NCI-H1694 (cell line): Measurements from ENCODE around the gene PHKB.
"Not testable (repeated sequence)": the region's sequence is repeated elsewhere in the genome, so short reads cannot be mapped to it uniquely, and the experiment has no call there.

ENCODE experiments used
- DNase-seq: peaks from one replicate; lab custom pipeline; 2025; lab: John Stamatoyannopoulos, UW

PHKB gene

GRCh38 chr16:47625115-47625567 lies 164.0 kb downstream of the PHKB start:
- DNase-seq: no peak

GRCh38 chr16:47626246-47626645 lies 165.1 kb downstream of the PHKB start:
- DNase-seq: no peak

GRCh38 chr16:47627085-47627639 lies 166.0 kb downstream of the PHKB start:
- DNase-seq: no peak

GRCh38 chr16:47627721-47628120 lies 166.6 kb downstream of the PHKB start:
- DNase-seq: no peak

- DNase-seq: no peak
Measured at GRCh38 chr16:47631131-47631530, 170.0 kb downstream of the PHKB start.

- DNase-seq: no peak
Measured at GRCh38 chr16:47634126-47634525, 173.0 kb downstream of the PHKB start.

- DNase-seq: no peak
Measured at GRCh38 chr16:47634727-47635126, 173.6 kb downstream of the PHKB start.

- DNase-seq: no peak
Measured at GRCh38 chr16:47636501-47637099, 175.5 kb downstream of the PHKB start.

- DNase-seq: no peak
Measured at GRCh38 chr16:47638175-47638574, 177.0 kb downstream of the PHKB start.

GRCh38 chr16:47640661-47641060 lies 179.5 kb downstream of the PHKB start:
- no peak for DNase-seq

- no peak for DNase-seq
Measured at GRCh38 chr16:47643323-47644000, 182.3 kb downstream of the PHKB start.

- DNase-seq: no peak
Measured at GRCh38 chr16:47644166-47644565, 183.0 kb downstream of the PHKB start.

GRCh38 chr16:47644661-47645060 lies 183.5 kb downstream of the PHKB start:
- no peak for DNase-seq

- no peak for DNase-seq
Measured at GRCh38 chr16:47646914-47647313, 185.8 kb downstream of the PHKB start.

GRCh38 chr16:47657032-47657431 lies 195.9 kb downstream of the PHKB start:
- no peak for DNase-seq

- DNase-seq: no peak
Measured at GRCh38 chr16:47657977-47658376, 196.8 kb downstream of the PHKB start.

GRCh38 chr16:47660540-47660939 lies 199.4 kb downstream of the PHKB start:
- DNase-seq: no peak

- DNase-seq: no peak
Measured at GRCh38 chr16:47664653-47665325, 203.7 kb downstream of the PHKB start.

GRCh38 chr16:47666434-47666833 lies 205.3 kb downstream of the PHKB start:
- no peak for DNase-seq

GRCh38 chr16:47667956-47668355 lies 206.8 kb downstream of the PHKB start:
- no peak for DNase-seq

- no peak for DNase-seq
Measured at GRCh38 chr16:47672475-47672874, 211.3 kb downstream of the PHKB start.

- DNase-seq: no peak
Measured at GRCh38 chr16:47676635-47677177, 215.6 kb downstream of the PHKB start.

GRCh38 chr16:47681571-47681970 lies 220.4 kb downstream of the PHKB start:
- DNase-seq: not testable (repeated sequence)
